Osteocyte (in vitro differentiated cells): ENCODE results near the gene PIP5K1B. TPM values are rescaled to one million over a fixed set of nuclear protein-coding genes. Genes with fewer than 3 reads are reported as not detected.

Experiments used
- DNase-seq: peaks from one replicate; pipeline ENCODE4 v3.0.0; 2021; ENCODE audit warnings: mixed read lengths; ENCODE audit not compliant: unreplicated experiment; ENCODE audit errors: extremely low spot score
- H3K27ac Mint-ChIP-seq: one replicate; pipeline ENCODE4 v1.8.0; 2021; ENCODE audit warnings: mild to moderate bottlenecking, mixed read lengths; ENCODE audit not compliant: unreplicated experiment
- H3K27me3 Mint-ChIP-seq: one replicate; pipeline ENCODE4 v1.8.0; 2021; ENCODE audit warnings: mixed read lengths; ENCODE audit not compliant: unreplicated experiment
- H3K36me3 Mint-ChIP-seq: one replicate; pipeline ENCODE4 v1.8.0; 2021; ENCODE audit warnings: mixed read lengths; ENCODE audit not compliant: unreplicated experiment
- H3K4me1 Mint-ChIP-seq: one replicate; pipeline ENCODE4 v1.8.0; 2021; ENCODE audit warnings: mixed read lengths; ENCODE audit not compliant: unreplicated experiment
- H3K4me3 Mint-ChIP-seq: one replicate; pipeline ENCODE4 v1.8.0; 2021; ENCODE audit warnings: mild to moderate bottlenecking, moderate library complexity, mixed read lengths; ENCODE audit not compliant: unreplicated experiment
- H3K9me3 Mint-ChIP-seq: one replicate; pipeline ENCODE4 v1.8.0; 2021; ENCODE audit warnings: mixed read lengths; ENCODE audit not compliant: unreplicated experiment
- CTCF ChIP-seq: fragments of 200-600 bp; sonication (generic); IDR thresholded peaks from 2 replicates; pipeline ENCODE4 v1.5.0; 2021; ENCODE audit warnings: antibody characterized with exemption, mild to moderate bottlenecking, moderate library complexity
- total RNA-seq: library from RNA; stranded (reverse); gene quantifications from 2 replicates; pipeline ENCODE4 v1.2.1, GENCODE V29; 2021

PIP5K1B gene
- total RNA-seq, 1 donor from 2014 or later, result not detected

- Mint-ChIP-seq H3K9me3 (no peaks in the 10 kb centered on the region), H3K4me3 (no peak overlapping the region), H3K27me3 (no peaks in the 10 kb centered on the region), H3K27ac (no peak overlapping the region), H3K36me3 (no peaks in the 10 kb centered on the region), H3K4me1 (no peaks in the 10 kb centered on the region)
- TF ChIP-seq CTCF, result no peak
- no peak for DNase-seq
Measured at GRCh38 chr9:68872026-68872501, 167.0 kb downstream of the PIP5K1B start.

DNA sequence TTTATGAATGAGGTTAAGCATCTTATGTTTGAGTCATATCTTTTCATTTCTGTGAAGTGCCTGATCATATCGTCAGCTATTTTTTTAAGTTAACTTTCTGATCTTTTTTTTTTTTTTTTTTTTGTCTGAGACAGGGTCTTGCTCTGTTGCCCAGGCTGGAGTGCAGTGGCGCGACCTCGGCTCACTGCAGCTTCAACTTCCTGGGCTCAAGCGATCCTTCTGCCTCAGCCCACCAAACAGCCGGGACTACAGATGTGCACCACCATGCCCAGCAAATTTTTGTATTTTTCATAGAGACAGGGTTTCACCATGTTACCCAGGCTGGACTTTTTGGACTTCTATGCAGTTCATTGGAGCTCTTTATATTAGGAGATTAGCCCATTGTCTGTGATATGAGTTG, 168.1 kb downstream of the PIP5K1B start:
- Mint-ChIP-seq H3K9me3 (no peaks in the 10 kb centered on the region), H3K4me1 (no peaks in the 10 kb centered on the region), H3K27ac (no peak overlapping the region), H3K27me3 (no peaks in the 10 kb centered on the region), H3K4me3 (no peak overlapping the region), H3K36me3 (no peaks in the 10 kb centered on the region)
- no peak for DNase-seq
- no peak for TF ChIP-seq CTCF

DNA sequence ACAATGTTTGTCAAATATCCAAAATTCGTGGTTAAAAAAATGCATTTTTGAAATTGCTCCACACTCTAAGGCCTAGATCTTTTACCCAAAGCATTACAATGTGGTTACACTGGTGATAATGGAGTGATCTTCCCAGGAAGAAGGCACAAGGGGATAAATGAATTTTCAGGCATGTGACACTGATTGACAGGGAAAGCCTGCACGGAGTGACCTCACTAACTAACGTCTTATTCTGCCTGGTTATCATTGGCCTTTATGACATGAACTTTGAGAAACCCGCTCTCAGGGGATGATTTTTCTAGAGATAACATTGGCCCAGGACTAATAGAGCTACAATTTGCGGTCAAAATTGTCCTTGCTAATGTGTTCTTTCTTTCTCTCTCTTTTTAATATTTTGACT, 171.2 kb downstream of the PIP5K1B start:
- no peaks in the 10 kb centered on the region for H3K4me1 Mint-ChIP-seq
- TF ChIP-seq CTCF, result no peak
- no peak overlapping the region for H3K27ac Mint-ChIP-seq
- no peak overlapping the region for H3K4me3 Mint-ChIP-seq
- no peaks in the 10 kb centered on the region for H3K36me3 Mint-ChIP-seq
- H3K9me3 Mint-ChIP-seq, result no peaks in the 10 kb centered on the region
- no peaks in the 10 kb centered on the region for H3K27me3 Mint-ChIP-seq
- no peak for DNase-seq

DNA sequence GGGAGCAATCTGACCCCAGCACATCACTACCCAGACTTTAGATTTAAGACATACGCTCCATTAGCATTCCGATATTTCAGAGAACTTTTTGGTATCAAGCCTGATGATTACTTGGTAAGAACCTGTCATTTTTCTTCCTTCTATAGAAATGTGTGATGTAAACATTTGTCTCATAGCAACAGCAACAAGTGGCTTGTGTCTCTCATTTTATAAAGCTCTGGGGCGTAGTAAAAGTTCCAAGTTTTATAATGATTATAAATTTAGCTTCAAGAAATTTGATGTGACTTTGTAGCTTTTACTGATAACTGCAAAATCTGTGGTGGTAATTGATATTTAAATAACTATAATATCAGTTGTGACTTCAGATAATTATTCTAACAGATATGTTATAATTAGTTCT, 171.6 kb downstream of the PIP5K1B start:
- Mint-ChIP-seq H3K4me3 (no peak overlapping the region), H3K27me3 (no peaks in the 10 kb centered on the region), H3K4me1 (no peaks in the 10 kb centered on the region), H3K27ac (no peak overlapping the region), H3K9me3 (no peaks in the 10 kb centered on the region), H3K36me3 (no peaks in the 10 kb centered on the region)
- no peak for TF ChIP-seq CTCF
- no peak for DNase-seq

- H3K36me3 Mint-ChIP-seq, result no peaks in the 10 kb centered on the region
- TF ChIP-seq CTCF, result no peak
- H3K4me3 Mint-ChIP-seq, result no peak overlapping the region
- H3K4me1 Mint-ChIP-seq, result no peaks in the 10 kb centered on the region
- DNase-seq, result no peak
- no peaks in the 10 kb centered on the region for H3K27me3 Mint-ChIP-seq
- H3K9me3 Mint-ChIP-seq, result no peaks in the 10 kb centered on the region
- H3K27ac Mint-ChIP-seq, result no peak overlapping the region
Measured at GRCh38 chr9:68877219-68877618, 172.2 kb downstream of the PIP5K1B start.
